ENCODE measurements around the gene PLP2.

The PLP2 gene

DNA sequence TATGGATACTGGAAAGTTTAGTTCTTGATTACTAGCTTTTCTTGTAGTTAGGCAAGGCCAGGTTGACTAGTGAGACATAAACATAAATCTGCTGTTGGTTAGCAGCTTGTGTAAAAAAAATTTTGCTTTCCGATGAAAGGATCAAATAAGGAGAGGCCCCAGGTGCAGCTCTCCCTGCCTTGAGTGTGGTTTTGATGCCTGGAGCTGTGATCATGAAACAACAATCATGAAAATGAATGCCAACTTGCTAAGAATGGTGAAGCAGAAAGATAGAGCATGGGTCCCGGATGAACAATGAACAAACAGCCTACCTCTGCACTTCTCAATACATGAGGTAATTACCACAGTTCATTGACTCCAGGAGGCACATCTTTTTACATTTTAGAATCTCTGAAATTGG lies 42.7 kb downstream of the PLP2 start:
- TF ChIP-seq, protein P1, sequence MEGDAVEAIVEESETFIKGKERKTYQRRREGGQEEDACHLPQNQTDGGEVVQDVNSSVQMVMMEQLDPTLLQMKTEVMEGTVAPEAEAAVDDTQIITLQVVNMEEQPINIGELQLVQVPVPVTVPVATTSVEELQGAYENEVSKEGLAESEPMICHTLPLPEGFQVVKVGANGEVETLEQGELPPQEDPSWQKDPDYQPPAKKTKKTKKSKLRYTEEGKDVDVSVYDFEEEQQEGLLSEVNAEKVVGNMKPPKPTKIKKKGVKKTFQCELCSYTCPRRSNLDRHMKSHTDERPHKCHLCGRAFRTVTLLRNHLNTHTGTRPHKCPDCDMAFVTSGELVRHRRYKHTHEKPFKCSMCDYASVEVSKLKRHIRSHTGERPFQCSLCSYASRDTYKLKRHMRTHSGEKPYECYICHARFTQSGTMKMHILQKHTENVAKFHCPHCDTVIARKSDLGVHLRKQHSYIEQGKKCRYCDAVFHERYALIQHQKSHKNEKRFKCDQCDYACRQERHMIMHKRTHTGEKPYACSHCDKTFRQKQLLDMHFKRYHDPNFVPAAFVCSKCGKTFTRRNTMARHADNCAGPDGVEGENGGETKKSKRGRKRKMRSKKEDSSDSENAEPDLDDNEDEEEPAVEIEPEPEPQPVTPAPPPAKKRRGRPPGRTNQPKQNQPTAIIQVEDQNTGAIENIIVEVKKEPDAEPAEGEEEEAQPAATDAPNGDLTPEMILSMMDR (IDR thresholded peaks at IDR 0.05; ENCODE audit: low read depth, low read length, missing control alignments), result no peak
- in situ Hi-C loops (cut with HindIII; ENCODE audit: low pct_ligation_motif_present, low sequenced_read_pairs), result no loop called here
- no peak for DNase-seq

GRCh38 chrX:49214996-49215526 lies 43.4 kb downstream of the PLP2 start:
- no peak for DNase-seq
- Histone ChIP-seq H3K36me3 (replicated peaks) (no peaks in the 10 kb centered on the region), H3K4me3 (ENCODE audit: low read depth, low read length) (no peak overlapping the region), H3K27ac (no peak overlapping the region), H3K27me3 (replicated peaks) (no peaks in the 10 kb centered on the region)
- TF ChIP-seq, protein P1 (IDR thresholded peaks at IDR 0.05; ENCODE audit: low read depth, low read length, missing control alignments), result no peak
- in situ Hi-C loops (cut with HindIII; ENCODE audit: low pct_ligation_motif_present, low sequenced_read_pairs), result no loop called here

More for the DNA sequence above, 42.7 kb downstream of the PLP2 start:
- H3K27me3 ChIP-seq (replicated peaks), result no peaks in the 10 kb centered on the region
- H3K4me3 ChIP-seq (ENCODE audit: low read depth, low read length), result no peak overlapping the region
- no peaks in the 10 kb centered on the region for H3K36me3 ChIP-seq (replicated peaks)
- no peak overlapping the region for H3K27ac ChIP-seq

DNA sequence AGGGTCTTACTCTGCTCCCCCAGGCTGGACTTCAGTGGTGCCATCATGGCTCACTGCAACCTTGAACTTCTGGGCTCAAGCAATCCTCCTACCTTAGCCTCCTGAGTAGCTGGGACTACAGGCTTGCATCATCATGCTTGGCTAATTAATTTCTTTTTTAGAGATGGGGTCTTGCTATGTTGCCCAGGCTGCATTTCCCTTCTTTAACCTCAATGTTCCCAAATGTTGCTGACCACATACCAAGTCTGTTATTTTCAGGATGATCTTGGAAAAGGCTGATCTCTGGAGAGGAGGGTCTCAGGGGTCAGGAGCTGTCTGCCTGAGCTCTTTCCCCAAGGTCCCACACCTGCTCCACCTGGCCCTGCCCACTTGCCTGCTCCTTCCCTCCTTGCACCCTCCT lies 48.4 kb downstream of the PLP2 start:
- Histone ChIP-seq H3K27ac (no peak overlapping the region), H3K36me3 (replicated peaks) (no peaks in the 10 kb centered on the region), H3K27me3 (replicated peaks) (no peaks in the 10 kb centered on the region), H3K4me3 (ENCODE audit: low read depth, low read length) (no peak overlapping the region)
- DNase-seq, result no peak
- in situ Hi-C loops (cut with HindIII; ENCODE audit: low pct_ligation_motif_present, low sequenced_read_pairs), result no loop called here
- TF ChIP-seq, protein P1 (IDR thresholded peaks at IDR 0.05; ENCODE audit: low read depth, low read length, missing control alignments), result no peak

DNA sequence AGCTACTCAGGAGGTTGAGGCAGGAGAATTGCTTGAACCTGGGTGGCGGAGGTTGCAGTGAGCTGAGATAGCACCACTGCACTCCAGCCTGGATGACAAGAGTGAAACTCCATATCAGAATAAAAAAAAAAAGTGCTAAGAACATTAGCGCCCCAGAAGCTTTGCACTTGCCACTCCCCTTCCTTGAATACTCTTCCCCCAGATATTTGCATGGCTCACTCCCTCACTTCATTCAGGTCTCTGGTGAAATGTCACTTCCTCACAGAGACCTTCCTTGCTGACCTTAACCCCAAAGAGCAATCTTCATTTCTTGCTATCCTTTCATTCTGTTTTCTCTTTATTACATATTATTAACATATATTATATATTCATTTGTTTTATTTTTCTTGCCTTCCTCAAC lies 50.2 kb downstream of the PLP2 start:
- Histone ChIP-seq H3K27me3 (replicated peaks) (no peaks in the 10 kb centered on the region), H3K36me3 (replicated peaks) (no peaks in the 10 kb centered on the region), H3K4me3 (ENCODE audit: low read depth, low read length) (no peak overlapping the region), H3K27ac (no peak overlapping the region)
- TF ChIP-seq, protein P1 (IDR thresholded peaks at IDR 0.05; ENCODE audit: low read depth, low read length, missing control alignments), result no peak
- in situ Hi-C loops (cut with HindIII; ENCODE audit: low pct_ligation_motif_present, low sequenced_read_pairs), result no loop called here
- DNase-seq, result no peak
